Colonic mucosa (tissue), 4 donors: ENCODE measurements around the gene TRRAP. TPM values are rescaled to one million over a fixed set of nuclear protein-coding genes. Genes with fewer than 3 reads are reported as not detected.

ENCODE experiments used
- DNase-seq: peaks from one replicate; pipeline ENCODE4 v3.0.0-alpha.2; 2020
- H3K27ac ChIP-seq: fragments of 200-600 bp; one replicate; pipeline ENCODE4 v1.8.0; 2021
- H3K27me3 ChIP-seq: fragments of 200-600 bp; one replicate; pipeline ENCODE4 v1.8.0; 2021
- H3K36me3 ChIP-seq: fragments of 200-600 bp; one replicate; pipeline ENCODE4 v1.8.0; 2021
- H3K4me1 ChIP-seq: fragments of 200-600 bp; one replicate; pipeline ENCODE4 v1.8.0; 2021; ENCODE audit warnings: mild to moderate bottlenecking
- H3K4me3 ChIP-seq: fragments of 200-600 bp; one replicate; pipeline ENCODE4 v1.8.0; 2021
- H3K9ac ChIP-seq, 2 donors: one replicate each; pipeline ENCODE4 v1.7.0; 2013; ENCODE audit warnings: control low read depth in 2 of 2, low read depth in 2 of 2, low read length in 2 of 2
- H3K9me3 ChIP-seq: fragments of 200-600 bp; one replicate; pipeline ENCODE4 v1.8.0; 2021
- CTCF ChIP-seq: fragments of 200-600 bp; IDR thresholded peaks from one replicate; pipeline ENCODE4 v1.8.0; 2022; ENCODE audit warnings: antibody characterized with exemption, mild to moderate bottlenecking
- intact Hi-C: fragments of 100-400 bp; cut with DNase I; formaldehyde crosslinking; loops from one replicate; pipeline ENCODE4 v1.14.1; 2022
- total RNA-seq, 2 donors: library from RNA; stranded (reverse); fragmentation: NEBNext Ultra II Directional in 1 of 2; extraction: Animal tissue kit (Norgen Biotek cat#: 25700) in 1 of 2; gene quantifications; one replicate each; pipeline ENCODE4 v1.2.1, GENCODE V29; 2021
- donor health status: healthy.
- donor health status: DM: no; HTN: no; CAD: no.
- donor health status: DM: no; HTN: no; CAD: no.

TRRAP gene
- total RNA-seq, 2 donors from 2014 or later: 33.3 to 39.4 TPM

GRCh38 chr7:99011341-99011705 is 133.0 kb downstream of the TRRAP start:
- TF ChIP-seq CTCF: no peak
- intact Hi-C loops: no loop called here
- Histone ChIP-seq H3K9ac (no peak overlapping the region), H3K36me3 (peaks cover 33% of the 10 kb centered on the region), H3K9me3 (no peaks in the 10 kb centered on the region), H3K27me3 (no peaks in the 10 kb centered on the region), H3K4me1 (no peaks in the 10 kb centered on the region), H3K27ac (no peak overlapping the region), H3K4me3 (no peak overlapping the region)
- DNase-seq: no peak

- no peak for TF ChIP-seq CTCF
- DNase-seq: no peak
- Histone ChIP-seq H3K27me3 (no peaks in the 10 kb centered on the region), H3K4me3 (no peak overlapping the region), H3K9me3 (no peaks in the 10 kb centered on the region), H3K4me1 (no peaks in the 10 kb centered on the region), H3K27ac (no peak overlapping the region), H3K36me3 (peaks cover 30% of the 10 kb centered on the region), H3K9ac (no peak overlapping the region)
- intact Hi-C loops: no loop called here
Observed at GRCh38 chr7:99011706-99012404, 133.5 kb downstream of the TRRAP start.

- intact Hi-C loops: no loop called here
- H3K27ac ChIP-seq: no peak overlapping the region
- H3K27me3 ChIP-seq: no peaks in the 10 kb centered on the region
- H3K9ac ChIP-seq: no peak overlapping the region
- H3K4me3 ChIP-seq: no peak overlapping the region
- H3K36me3 ChIP-seq: peaks cover 30% of the 10 kb centered on the region
- no peak for TF ChIP-seq CTCF
- no peaks in the 10 kb centered on the region for H3K4me1 ChIP-seq
- DNase-seq: no peak
- no peaks in the 10 kb centered on the region for H3K9me3 ChIP-seq
Observed at GRCh38 chr7:99012722-99013121, 134.4 kb downstream of the TRRAP start.

DNA sequence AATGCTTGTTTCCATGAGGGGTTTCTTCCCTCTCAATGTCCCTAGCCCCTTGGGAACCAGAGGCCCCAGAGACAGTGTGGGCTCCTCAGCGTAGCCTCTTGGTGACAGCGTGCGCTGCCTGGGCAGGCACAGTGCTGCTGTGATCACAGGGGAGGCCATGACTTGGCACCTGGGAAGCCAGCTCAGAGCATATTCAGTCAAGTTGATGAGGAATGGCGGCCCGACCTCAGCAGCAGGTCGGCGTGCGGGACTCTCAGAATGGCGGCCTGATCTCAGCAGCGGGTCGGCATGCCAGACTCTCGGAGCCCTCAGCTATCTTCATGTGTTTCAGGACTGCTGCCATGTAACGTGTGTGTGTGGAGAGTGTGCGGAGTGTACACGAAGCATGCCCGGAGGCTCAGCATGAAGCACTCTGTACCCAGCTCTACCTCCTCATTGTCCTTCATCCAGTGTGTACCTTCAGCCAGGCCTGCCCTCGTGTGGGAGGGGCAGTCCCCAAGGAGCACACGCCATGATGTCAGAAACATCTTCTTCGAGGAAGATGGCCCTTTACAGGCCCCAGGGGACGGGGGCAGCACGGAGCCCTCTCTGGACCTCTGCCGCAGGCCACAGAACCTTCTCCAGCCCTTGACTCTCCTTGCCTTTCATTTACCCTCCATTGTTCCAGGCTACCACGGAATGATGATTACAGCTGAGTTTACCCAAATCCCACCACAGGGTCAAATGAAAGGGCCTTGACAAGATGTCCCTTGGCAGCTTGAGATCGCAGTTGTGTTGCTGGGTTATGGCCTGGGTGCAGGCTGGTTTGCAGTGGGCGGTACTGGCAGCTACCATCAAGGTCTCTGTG is 135.2 kb downstream of the TRRAP start:
- Histone ChIP-seq H3K4me1 (no peaks in the 10 kb centered on the region), H3K9ac (no peak overlapping the region), H3K36me3 (peaks cover 25% of the 10 kb centered on the region), H3K27ac (no peak overlapping the region), H3K9me3 (no peaks in the 10 kb centered on the region), H3K4me3 (no peak overlapping the region), H3K27me3 (no peaks in the 10 kb centered on the region)
- DNase-seq: no peak
- intact Hi-C loops: no loop called here
- TF ChIP-seq CTCF: no peak

- Histone ChIP-seq H3K27ac (no peak overlapping the region), H3K9ac (no peak overlapping the region), H3K36me3 (peaks cover 19% of the 10 kb centered on the region), H3K4me1 (no peaks in the 10 kb centered on the region), H3K9me3 (no peaks in the 10 kb centered on the region), H3K4me3 (no peak overlapping the region), H3K27me3 (no peaks in the 10 kb centered on the region)
- no peak for DNase-seq
- intact Hi-C loops: no loop called here
- no peak for TF ChIP-seq CTCF
Observed at GRCh38 chr7:99014113-99014985, 136.0 kb downstream of the TRRAP start.
